Sigmoid colon (tissue), 7 donors: ENCODE measurements around the gene GRID1. TPM values are rescaled to one million over a fixed set of nuclear protein-coding genes. Genes with fewer than 3 reads are reported as not detected.

Experiments used
- DNase-seq: peaks from one replicate; pipeline ENCODE4 v3.0.0-alpha.2; 2019
- H3K27ac ChIP-seq, 4 donors: fragments of 200-600 bp; sonication (generic); one replicate each; pipeline ENCODE4 v1.5.1; 2016 to 2019; ENCODE audit warnings: mild to moderate bottlenecking in 1 of 4
- H3K27me3 ChIP-seq, 3 donors: fragments of 200-600 bp; sonication (generic); one replicate each; pipeline ENCODE4 v1.5.1; 2019; ENCODE audit warnings: mild to moderate bottlenecking in 1 of 3
- H3K36me3 ChIP-seq, 4 donors: fragments of 200-600 bp; sonication (generic); one replicate each; pipeline ENCODE4 v1.5.1; 2016 to 2019
- H3K4me1 ChIP-seq, 4 donors: fragments of 200-600 bp; sonication (generic); one replicate each; pipeline ENCODE4 v1.5.1; 2017 to 2019
- H3K4me3 ChIP-seq, 4 donors: fragments of 200-600 bp; sonication (generic); one replicate each; pipeline ENCODE4 v1.5.1; 2017 to 2019; ENCODE audit warnings: mild to moderate bottlenecking in 2 of 4, moderate library complexity in 1 of 4
- H3K9me3 ChIP-seq, 4 donors: fragments of 200-600 bp in 3 of 4; sonication (generic) in 3 of 4; one replicate each; pipeline versions ENCODE4 v1.5.1 to v1.6.1; 2013 to 2019
- EP300 ChIP-seq, 4 donors: sonication (generic); formaldehyde crosslinking; IDR thresholded peaks; one replicate each; pipeline ENCODE4 v1.6.1; 2017; ENCODE audit warnings: antibody characterized with exemption in 4 of 4
- POLR2A ChIP-seq, 2 donors: fragments of 450-650 bp; IDR thresholded peaks; one replicate each; pipeline ENCODE4 v1.6.1; 2016; ENCODE audit warnings: antibody characterized with exemption in 2 of 2, mild to moderate bottlenecking in 2 of 2, moderate library complexity in 2 of 2
- POLR2AphosphoS5 ChIP-seq, 4 donors: sonication (generic); formaldehyde crosslinking; IDR thresholded peaks; one replicate each; pipeline ENCODE4 v1.6.1; 2017; ENCODE audit warnings: antibody characterized with exemption in 4 of 4
- WGBS, 2 donors: extraction: QIAGEN DNeasy Blood & Tissue Kit; methylation state at CpG; one replicate each; pipeline ENCODE4 v1.1.7; 2013; 5-methylcytosine and 5-hydroxymethylcytosine counted together
- intact Hi-C: fragments of 100-400 bp; cut with DNase I; formaldehyde crosslinking; loops from one replicate; pipeline ENCODE4 v1.15.1; 2023
- polyA plus RNA-seq, 3 donors: library from polyadenylated mRNA; stranded (reverse); fragments of 200-250 nt; gene quantifications; one replicate each; pipeline ENCODE4 v1.2.3, GENCODE V29; 2013
- total RNA-seq, 4 donors: library from RNA; depleted of rRNA; stranded (reverse); fragments of >200 nt; gene quantifications; one replicate each; pipeline ENCODE4 v1.1.0, GENCODE V29; 2016
- TF ChIP-seq, protein P1 (sequence below), 4 experiments: fragments of 450-650 bp in 3 of 4; fragments of 200-600 bp in 1 of 4; IDR thresholded peaks; one replicate each; pipeline ENCODE4 v1.5.1; 2016 to 2019; ENCODE audit warnings: antibody characterized with exemption in 4 of 4, mild to moderate bottlenecking in 3 of 4, moderate library complexity in 2 of 4
- donor health status: healthy with polysubstance abuse.
- donor health status: Bipolar disorder and iron deficiency.
- donor health status: healthy.

GRID1 gene
- total and polyA plus RNA-seq, 7 donors: 0.66 to 4.7 (median 1.1) TPM; not detected in 2

- no peak for DNase-seq
- H3K27me3 ChIP-seq: no peaks in the 10 kb centered on the region
- H3K36me3 ChIP-seq: no peaks in the 10 kb centered on the region
- H3K27ac ChIP-seq: no peak overlapping the region
- no peaks in the 10 kb centered on the region for H3K4me1 ChIP-seq
- H3K4me3 ChIP-seq: no peak overlapping the region
- intact Hi-C loops: no loop called here
- 91 to 97% methylated on average over 1 of the region's 1 CpG for WGBS, 2 donors
- TF ChIP-seq, protein P1, sequence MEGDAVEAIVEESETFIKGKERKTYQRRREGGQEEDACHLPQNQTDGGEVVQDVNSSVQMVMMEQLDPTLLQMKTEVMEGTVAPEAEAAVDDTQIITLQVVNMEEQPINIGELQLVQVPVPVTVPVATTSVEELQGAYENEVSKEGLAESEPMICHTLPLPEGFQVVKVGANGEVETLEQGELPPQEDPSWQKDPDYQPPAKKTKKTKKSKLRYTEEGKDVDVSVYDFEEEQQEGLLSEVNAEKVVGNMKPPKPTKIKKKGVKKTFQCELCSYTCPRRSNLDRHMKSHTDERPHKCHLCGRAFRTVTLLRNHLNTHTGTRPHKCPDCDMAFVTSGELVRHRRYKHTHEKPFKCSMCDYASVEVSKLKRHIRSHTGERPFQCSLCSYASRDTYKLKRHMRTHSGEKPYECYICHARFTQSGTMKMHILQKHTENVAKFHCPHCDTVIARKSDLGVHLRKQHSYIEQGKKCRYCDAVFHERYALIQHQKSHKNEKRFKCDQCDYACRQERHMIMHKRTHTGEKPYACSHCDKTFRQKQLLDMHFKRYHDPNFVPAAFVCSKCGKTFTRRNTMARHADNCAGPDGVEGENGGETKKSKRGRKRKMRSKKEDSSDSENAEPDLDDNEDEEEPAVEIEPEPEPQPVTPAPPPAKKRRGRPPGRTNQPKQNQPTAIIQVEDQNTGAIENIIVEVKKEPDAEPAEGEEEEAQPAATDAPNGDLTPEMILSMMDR (IDR thresholded peaks at IDR 0.05): no peak
- TF ChIP-seq POLR2A (IDR thresholded peaks at IDR 0.05) (no peak), EP300 (IDR thresholded peaks at IDR 0.05) (no peak), POLR2AphosphoS5 (IDR thresholded peaks at IDR 0.05) (no peak)
- H3K9me3 ChIP-seq: no peaks in the 10 kb centered on the region
Observed at GRCh38 chr10:85696893-85697292, 669.7 kb downstream of the GRID1 start.

GRCh38 chr10:85682621-85683020 lies 684.0 kb downstream of the GRID1 start:
- H3K36me3 ChIP-seq: no peaks in the 10 kb centered on the region
- DNase-seq: no peak
- intact Hi-C loops: no loop called here
- H3K9me3 ChIP-seq: no peaks in the 10 kb centered on the region
- 87 to 94% methylated on average over 1 of the region's 1 CpG for WGBS, 2 donors
- no peak for TF ChIP-seq POLR2AphosphoS5 (IDR thresholded peaks at IDR 0.05)
- no peak for TF ChIP-seq POLR2A (IDR thresholded peaks at IDR 0.05)
- TF ChIP-seq EP300 (IDR thresholded peaks at IDR 0.05): no peak
- TF ChIP-seq, protein P1 (IDR thresholded peaks at IDR 0.05): no peak
- H3K4me3 ChIP-seq: no peak overlapping the region
- no peaks in the 10 kb centered on the region for H3K27me3 ChIP-seq
- H3K4me1 ChIP-seq: no peaks in the 10 kb centered on the region
- H3K27ac ChIP-seq: no peak overlapping the region

GRCh38 chr10:85679710-85680109 lies 686.9 kb downstream of the GRID1 start:
- WGBS, 2 donors: 80 to 88% methylated on average over 4 of the region's 4 CpGs
- H3K27me3 ChIP-seq: no peaks in the 10 kb centered on the region
- TF ChIP-seq POLR2AphosphoS5 (IDR thresholded peaks at IDR 0.05): no peak
- TF ChIP-seq, protein P1 (IDR thresholded peaks at IDR 0.05): no peak
- no peak for TF ChIP-seq POLR2A (IDR thresholded peaks at IDR 0.05)
- TF ChIP-seq EP300 (IDR thresholded peaks at IDR 0.05): no peak

GRCh38 chr10:85679061-85679460 lies 687.5 kb downstream of the GRID1 start:
- no peak for TF ChIP-seq EP300 (IDR thresholded peaks at IDR 0.05)
- TF ChIP-seq, protein P1 (IDR thresholded peaks at IDR 0.05): no peak
- no peak for TF ChIP-seq POLR2AphosphoS5 (IDR thresholded peaks at IDR 0.05)
- no peak for TF ChIP-seq POLR2A (IDR thresholded peaks at IDR 0.05)
- WGBS, 2 donors: 84 to 87% methylated on average over 2 of the region's 2 CpGs

More at GRCh38 chr10:85679710-85680109, 686.9 kb downstream of the GRID1 start:
- no peaks in the 10 kb centered on the region for H3K4me1 ChIP-seq
- H3K36me3 ChIP-seq: no peaks in the 10 kb centered on the region
- peaks cover 0 to 3% (median 0%) of the 10 kb centered on the region in 4 donors for H3K9me3 ChIP-seq
- DNase-seq: no peak
- H3K4me3 ChIP-seq: no peak overlapping the region
- intact Hi-C loops: no loop called here
- no peak overlapping the region for H3K27ac ChIP-seq

DNA sequence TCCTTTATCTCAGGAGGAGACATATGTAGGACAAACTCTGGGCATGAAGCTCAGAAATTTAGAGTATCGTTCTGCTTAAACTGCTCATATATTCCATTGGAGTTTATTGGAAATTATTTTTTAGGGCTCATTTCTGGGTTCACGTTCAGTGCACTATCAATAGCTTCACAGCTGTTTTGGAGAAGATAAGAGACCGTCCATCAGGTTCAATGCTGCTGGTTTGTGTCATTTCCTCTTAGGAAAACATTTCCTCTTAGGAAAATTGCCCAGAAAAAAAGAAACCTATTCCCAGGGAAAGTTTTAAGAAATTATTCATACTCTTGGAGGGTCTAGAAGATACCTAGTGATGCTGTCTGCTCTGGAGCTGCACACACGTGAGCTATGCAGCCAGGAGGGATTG lies 691.7 kb downstream of the GRID1 start:
- no peak for TF ChIP-seq POLR2AphosphoS5 (IDR thresholded peaks at IDR 0.05)
- TF ChIP-seq, protein P1 (IDR thresholded peaks at IDR 0.05): no peak
- no peak for TF ChIP-seq POLR2A (IDR thresholded peaks at IDR 0.05)
- TF ChIP-seq EP300 (IDR thresholded peaks at IDR 0.05): no peak
- Histone ChIP-seq H3K4me3 (no peak overlapping the region), H3K9me3 (peaks cover 0 to 5% (median 1%) of the 10 kb centered on the region in 4 donors), H3K36me3 (no peaks in the 10 kb centered on the region), H3K27me3 (no peaks in the 10 kb centered on the region), H3K27ac (no peak overlapping the region), H3K4me1 (no peaks in the 10 kb centered on the region)
- DNase-seq: no peak
- intact Hi-C loops: no loop called here
- 52 to 60% methylated on average over 4 of the region's 4 CpGs for WGBS, 2 donors

More at GRCh38 chr10:85679061-85679460, 687.5 kb downstream of the GRID1 start:
- Histone ChIP-seq H3K4me1 (no peaks in the 10 kb centered on the region), H3K27me3 (no peaks in the 10 kb centered on the region), H3K4me3 (no peak overlapping the region), H3K27ac (no peak overlapping the region), H3K36me3 (no peaks in the 10 kb centered on the region), H3K9me3 (peaks cover 0 to 3% (median 0%) of the 10 kb centered on the region in 4 donors)
- no peak for DNase-seq
- intact Hi-C loops: no loop called here
